A549 (cell line): ENCODE measurements around the gene SYT1. TPM values are rescaled to one million over a fixed set of nuclear protein-coding genes. Genes with fewer than 3 reads are reported as not detected.

Source experiments
- ATAC-seq, 2 experiments: fragments of 200-7000 bp in 1 of 2; fragments of >200 bp in 1 of 2; cut with Nextera tagmentation in 1 of 2; cut with Tn5 transposase in 1 of 2; 3 replicates each; pipeline versions ENCODE4 v1.8.0 to v1.9.1; 2018 to 2020; ENCODE audit warnings: mild to moderate bottlenecking in 1 of 2, moderate library complexity in 1 of 2
- CTCF ChIA-PET: fragments of 300-600 bp; sonication (Branson Sonifier 250); formaldehyde crosslinking; extraction: SDS; loops from one replicate; lab custom pipeline; 2021; ENCODE audit warnings: antibody characterized with exemption, inconsistent platforms; lab: Yijun Ruan, JAX
- POLR2A ChIA-PET: fragments of 350-600 bp; formaldehyde crosslinking; extraction: SDS; loops from one replicate; lab custom pipeline; 2021; ENCODE audit warnings: antibody characterized with exemption, inconsistent platforms; lab: Yijun Ruan, JAX
- DNase-seq, 2 experiments: peaks; one replicate each; pipeline versions ENCODE4 v3.0.0 to v3.0.0-alpha.2; 2011 to 2016; ENCODE audit warnings: low read depth in 1 of 2, low spot score in 1 of 2
- FAIRE-seq: peaks from 2 replicates; lab custom pipeline; 2011; peaks lifted over from hg19 to GRCh38; lab: Jason Lieb, UNC
- H3K27ac ChIP-seq, 2 experiments: fragments of >200 bp; sonication (Bioruptor Twin); formaldehyde crosslinking; 3 replicates each; pipeline ENCODE4 v1.5.1; 2016 to 2017
- H3K4me1 ChIP-seq: fragments of >200 bp; sonication (Bioruptor Twin); formaldehyde crosslinking; 3 replicates; pipeline ENCODE4 v1.6.1; 2016
- H3K4me2 ChIP-seq: fragments of >200 bp; sonication (Bioruptor Twin); formaldehyde crosslinking; 3 replicates; pipeline ENCODE4 v1.6.1; 2016
- H3K4me3 ChIP-seq: fragments of >200 bp; sonication (Bioruptor Twin); formaldehyde crosslinking; 3 replicates; pipeline ENCODE4 v1.5.1; 2016
- H3K9me3 ChIP-seq: fragments of >200 bp; sonication (Bioruptor Twin); formaldehyde crosslinking; 3 replicates; pipeline ENCODE4 v1.6.1; 2016
- BHLHE40 ChIP-seq: IDR thresholded peaks from 2 replicates; pipeline ENCODE4 v1.6.1; 2012; ENCODE audit warnings: low read depth, low read length, inconsistent platforms
- CBX2 ChIP-seq: fragments of 200-600 bp; sonication (generic); IDR thresholded peaks from 2 replicates; pipeline ENCODE4 v1.6.1; 2016; ENCODE audit warnings: low read depth, mild to moderate bottlenecking, borderline replicate concordance
- CHD2 ChIP-seq: fragments of 150-350 bp; IDR thresholded peaks from 2 replicates; pipeline ENCODE4 v1.6.1; 2014; ENCODE audit warnings: low read length; ENCODE audit not compliant: partially characterized antibody
- EHF ChIP-seq: fragments of 250-450 bp; sonication (Bioruptor Pico); IDR thresholded peaks from 2 replicates; pipeline ENCODE4 v1.5.0; 2020; ENCODE audit warnings: mild to moderate bottlenecking
- EHMT2 ChIP-seq: fragments of 200-600 bp; sonication (generic); IDR thresholded peaks from 2 replicates; pipeline ENCODE4 v1.6.1; 2016; ENCODE audit warnings: antibody characterized with exemption, low read depth, mild to moderate bottlenecking, moderate library complexity
- ESRRA ChIP-seq: fragments of 150-350 bp; IDR thresholded peaks from 2 replicates; pipeline ENCODE4 v1.6.1; 2014; ENCODE audit warnings: mild to moderate bottlenecking, low read length, borderline replicate concordance
- FOSB ChIP-seq: fragments of 250-450 bp; sonication (Bioruptor Pico); IDR thresholded peaks from 2 replicates; pipeline ENCODE4 v1.5.0; 2020; ENCODE audit warnings: mild to moderate bottlenecking, moderate library complexity
- GATA3 ChIP-seq: IDR thresholded peaks from 2 replicates; pipeline ENCODE4 v1.6.1; 2012; ENCODE audit warnings: borderline replicate concordance
- HDAC2 ChIP-seq: fragments of 200-600 bp; sonication (generic); IDR thresholded peaks from 2 replicates; pipeline ENCODE4 v1.6.1; 2016
- HEYL ChIP-seq: fragments of 250-450 bp; sonication (Bioruptor Pico); IDR thresholded peaks from 2 replicates; pipeline ENCODE4 v1.8.0; 2021; ENCODE audit warnings: mild to moderate bottlenecking, moderate library complexity
- HOXA7 ChIP-seq: fragments of 250-450 bp; sonication (Bioruptor Pico); IDR thresholded peaks from 2 replicates; pipeline ENCODE4 v1.5.0; 2020; ENCODE audit warnings: mild to moderate bottlenecking, moderate library complexity
- KDM5A ChIP-seq: fragments of 200-600 bp; sonication (generic); IDR thresholded peaks from 2 replicates; pipeline ENCODE4 v1.6.1; 2016; ENCODE audit warnings: antibody characterized with exemption, mild to moderate bottlenecking
- MAZ ChIP-seq: fragments of 150-350 bp; IDR thresholded peaks from 2 replicates; pipeline ENCODE4 v1.6.1; 2014; ENCODE audit warnings: antibody characterized with exemption, low read depth, low read length, borderline replicate concordance
- NPAS2 ChIP-seq: fragments of 250-450 bp; sonication (Bioruptor Pico); IDR thresholded peaks from 2 replicates; pipeline ENCODE4 v1.8.0; 2022; ENCODE audit warnings: mild to moderate bottlenecking, moderate library complexity, borderline replicate concordance
- NR3C1 ChIP-seq: fragments of >200 bp; sonication (Bioruptor Twin); formaldehyde crosslinking; IDR thresholded peaks from 3 replicates; pipeline ENCODE4 v1.6.1; 2017
- PHF8 ChIP-seq: fragments of 200-600 bp; sonication (generic); IDR thresholded peaks from 2 replicates; pipeline ENCODE4 v1.6.1; 2016; ENCODE audit warnings: low read depth, mild to moderate bottlenecking, antibody characterized with exemption, moderate library complexity, borderline replicate concordance
- RARB ChIP-seq: fragments of 250-450 bp; sonication (Bioruptor Pico); IDR thresholded peaks from 2 replicates; pipeline ENCODE4 v1.8.0; 2021; ENCODE audit warnings: mild to moderate bottlenecking, moderate library complexity
- RFX5 ChIP-seq: fragments of 450-650 bp; IDR thresholded peaks from 2 replicates; pipeline ENCODE4 v1.7.1; 2014; ENCODE audit warnings: antibody characterized with exemption, mild to moderate bottlenecking, moderate library complexity
- RNF2 ChIP-seq: fragments of 200-600 bp; sonication (generic); IDR thresholded peaks from 2 replicates; pipeline ENCODE4 v1.6.1; 2016; ENCODE audit warnings: low read depth, mild to moderate bottlenecking, antibody characterized with exemption, moderate library complexity, borderline replicate concordance
- SMC3 ChIP-seq: fragments of >200 bp; sonication (Bioruptor Twin); formaldehyde crosslinking; IDR thresholded peaks from 3 replicates; pipeline ENCODE4 v1.6.1; 2018; ENCODE audit warnings: inconsistent platforms
- ZNF302 ChIP-seq: fragments of 250-450 bp; sonication (Bioruptor Pico); IDR thresholded peaks from 2 replicates; pipeline ENCODE4 v1.9.0; 2021; ENCODE audit warnings: inconsistent platforms, mild to moderate bottlenecking, moderate library complexity
- ZSCAN20 ChIP-seq: fragments of 250-450 bp; sonication (Bioruptor Pico); IDR thresholded peaks from 2 replicates; pipeline ENCODE4 v1.8.0; 2022; ENCODE audit warnings: mild to moderate bottlenecking, moderate library complexity
- WGBS: methylation state at CpG from one replicate; pipeline ENCODE4 v1.1.6; 2017; ENCODE audit errors: missing lambda C conversion rate; 5-methylcytosine and 5-hydroxymethylcytosine counted together
- polyA plus RNA-seq, 4 experiments: library from polyadenylated mRNA; depleted of rRNA in 3 of 4; stranded (reverse); fragments of >200 nt; fragmentation: RNase III in 1 of 4; extraction: RNeasy Plus Mini Kit Qiagen cat#74134 plus additional on column Dnase treatment in 1 of 4; gene quantifications; 2 replicates in 3 of 4; 3 replicates in 1 of 4; pipeline ENCODE4 v1.2.3, GENCODE V29; 2011 to 2017
- TF ChIP-seq, protein P1 (sequence below): fragments of >200 bp; sonication (Bioruptor Twin); formaldehyde crosslinking; IDR thresholded peaks from 3 replicates; pipeline ENCODE4 v1.5.1; 2016
- TF ChIP-seq, protein P2 (sequence below): IDR thresholded peaks from 2 replicates; pipeline ENCODE4 v1.6.1; 2012; ENCODE audit warnings: low read depth, borderline replicate concordance
- TF ChIP-seq, protein P3 (sequence below): fragments of 450-650 bp; IDR thresholded peaks from 2 replicates; pipeline ENCODE4 v1.6.1; 2014; ENCODE audit warnings: antibody characterized with exemption

SYT1 gene
- polyA plus RNA-seq, 2 of the 4 experiments (the other 2 are of a cell fraction) = 11.7 to 39.6 TPM

- H3K9me3 ChIP-seq = no peaks in the 10 kb centered on the region
- CTCF ChIA-PET = interaction anchor here (1.2 to 1.9 kb wide), 6 partner anchors 8 to 858 kb away, joined by 3 to 10 read pairs (median 4); no protein-coding TSS in a partner anchor
- H3K4me1 ChIP-seq = peaks cover 40% of the 10 kb centered on the region
- no peak for TF ChIP-seq CBX2
- no peak for TF ChIP-seq FOSB (CRISPR knock-in tag)
- TF ChIP-seq HOXA7 (CRISPR knock-in tag) = no peak
- no peak for TF ChIP-seq EHF
- TF ChIP-seq, all 56 proteins: peak for 0
- Histone ChIP-seq H3K4me2 (no peak overlapping the region), H3K4me3 (no peak overlapping the region), H3K27ac (no peak overlapping the region)
- FAIRE-seq (no peak), ATAC-seq (no peak), DNase-seq (no peak)
- 68% methylated on average over 3 of the region's 3 CpGs for WGBS
- POLR2A ChIA-PET = no interaction called here
Measured at GRCh38 chr12:79411791-79412190, 547.2 kb downstream of the SYT1 start.

GRCh38 chr12:79413796-79414195 is 549.2 kb downstream of the SYT1 start:
- peaks cover 27% of the 10 kb centered on the region for H3K4me1 ChIP-seq
- FAIRE-seq (no peak), DNase-seq (no peak), ATAC-seq (no peak)
- H3K4me2 ChIP-seq = no peak overlapping the region
- POLR2A ChIA-PET = no interaction called here
- CTCF ChIA-PET = no interaction called here
- no peak overlapping the region for H3K4me3 ChIP-seq
- H3K9me3 ChIP-seq = no peaks in the 10 kb centered on the region
- H3K27ac ChIP-seq = no peak overlapping the region
- TF ChIP-seq RNF2 (no peak), CHD2 (no peak), ZSCAN20 (CRISPR knock-in tag) (no peak), BHLHE40 (no peak), NR3C1 (no peak), SMC3 (no peak), NPAS2 (CRISPR knock-in tag) (no peak), HEYL (CRISPR knock-in tag) (no peak), RFX5 (no peak), HDAC2 (no peak), ZNF302 (CRISPR knock-in tag) (no peak), ESRRA (no peak), EHMT2 (no peak), KDM5A (no peak), PHF8 (no peak)
- TF ChIP-seq, protein P1, sequence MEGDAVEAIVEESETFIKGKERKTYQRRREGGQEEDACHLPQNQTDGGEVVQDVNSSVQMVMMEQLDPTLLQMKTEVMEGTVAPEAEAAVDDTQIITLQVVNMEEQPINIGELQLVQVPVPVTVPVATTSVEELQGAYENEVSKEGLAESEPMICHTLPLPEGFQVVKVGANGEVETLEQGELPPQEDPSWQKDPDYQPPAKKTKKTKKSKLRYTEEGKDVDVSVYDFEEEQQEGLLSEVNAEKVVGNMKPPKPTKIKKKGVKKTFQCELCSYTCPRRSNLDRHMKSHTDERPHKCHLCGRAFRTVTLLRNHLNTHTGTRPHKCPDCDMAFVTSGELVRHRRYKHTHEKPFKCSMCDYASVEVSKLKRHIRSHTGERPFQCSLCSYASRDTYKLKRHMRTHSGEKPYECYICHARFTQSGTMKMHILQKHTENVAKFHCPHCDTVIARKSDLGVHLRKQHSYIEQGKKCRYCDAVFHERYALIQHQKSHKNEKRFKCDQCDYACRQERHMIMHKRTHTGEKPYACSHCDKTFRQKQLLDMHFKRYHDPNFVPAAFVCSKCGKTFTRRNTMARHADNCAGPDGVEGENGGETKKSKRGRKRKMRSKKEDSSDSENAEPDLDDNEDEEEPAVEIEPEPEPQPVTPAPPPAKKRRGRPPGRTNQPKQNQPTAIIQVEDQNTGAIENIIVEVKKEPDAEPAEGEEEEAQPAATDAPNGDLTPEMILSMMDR = no peak
- TF ChIP-seq, protein P2, sequence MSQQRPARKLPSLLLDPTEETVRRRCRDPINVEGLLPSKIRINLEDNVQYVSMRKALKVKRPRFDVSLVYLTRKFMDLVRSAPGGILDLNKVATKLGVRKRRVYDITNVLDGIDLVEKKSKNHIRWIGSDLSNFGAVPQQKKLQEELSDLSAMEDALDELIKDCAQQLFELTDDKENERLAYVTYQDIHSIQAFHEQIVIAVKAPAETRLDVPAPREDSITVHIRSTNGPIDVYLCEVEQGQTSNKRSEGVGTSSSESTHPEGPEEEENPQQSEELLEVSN = no peak
- TF ChIP-seq, protein P3, sequence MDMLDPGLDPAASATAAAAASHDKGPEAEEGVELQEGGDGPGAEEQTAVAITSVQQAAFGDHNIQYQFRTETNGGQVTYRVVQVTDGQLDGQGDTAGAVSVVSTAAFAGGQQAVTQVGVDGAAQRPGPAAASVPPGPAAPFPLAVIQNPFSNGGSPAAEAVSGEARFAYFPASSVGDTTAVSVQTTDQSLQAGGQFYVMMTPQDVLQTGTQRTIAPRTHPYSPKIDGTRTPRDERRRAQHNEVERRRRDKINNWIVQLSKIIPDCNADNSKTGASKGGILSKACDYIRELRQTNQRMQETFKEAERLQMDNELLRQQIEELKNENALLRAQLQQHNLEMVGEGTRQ = no peak

- no peak for DNase-seq
- Histone ChIP-seq H3K4me2 (no peak overlapping the region), H3K9me3 (no peaks in the 10 kb centered on the region), H3K4me1 (peaks cover 22% of the 10 kb centered on the region), H3K4me3 (no peak overlapping the region), H3K27ac (0 out of 6 replicates have a peak overlapping the region, but pooled peaks of 1 of the 2 experiments have one; percentile 18)
- CTCF ChIA-PET = no interaction called here
- 92% methylated on average over 2 of the region's 2 CpGs for WGBS
- no peak for ATAC-seq
- POLR2A ChIA-PET = no interaction called here
- TF ChIP-seq HEYL (CRISPR knock-in tag) (no peak), RNF2 (no peak), MAZ (no peak), RARB (no peak), GATA3 (no peak)
- peak; percentile 67 for FAIRE-seq
Measured at GRCh38 chr12:79414252-79414651, 549.7 kb downstream of the SYT1 start.
